Measurements from ENCODE around the gene MGLL. TPM values are rescaled to one million over a fixed set of nuclear protein-coding genes. Genes with fewer than 3 reads are reported as not detected.

Gene MGLL
- total and polyA plus RNA-seq, 2 experiments from 2014 or later, result 58.7 to 184 TPM

GRCh38 chr3:127815641-127816605, 6.4 kb downstream of the MGLL start:
- in situ Hi-C loops (cut with MboI), result no loop called here
- WGBS, 2 experiments (ENCODE audit: low coverage in 1 of 2, low lambda C conversion rate in 2 of 2, missing lambda C conversion rate in 2 of 2), result 96 to 98% methylated on average over 23 of the region's 23 CpGs
- no peak for DNase-seq
- no peaks in the 10 kb centered on the region for H3K9me3 ChIP-seq (ENCODE audit: low read depth)
- no peak overlapping the region for H3K4me3 ChIP-seq
- no peak for TF ChIP-seq EZH2 (IDR thresholded peaks at IDR 0.05; ENCODE audit: insufficient read depth, poor library complexity, severe bottlenecking)
- no peak for TF ChIP-seq EZH2phosphoT487 (IDR thresholded peaks at IDR 0.05; ENCODE audit: insufficient read depth, low read depth)
- no peak overlapping the region for H3K4me2 ChIP-seq (ENCODE audit: unreplicated experiment)
- H2AFZ ChIP-seq, result no peak overlapping the region
- peaks cover 11% of the 10 kb centered on the region for H3K36me3 ChIP-seq (ENCODE audit: low read depth)
- no peaks in the 10 kb centered on the region for H3K27me3 ChIP-seq (replicated peaks; ENCODE audit: insufficient read depth)
- H3K4me1 ChIP-seq (ENCODE audit: insufficient read depth), result peaks cover 27% of the 10 kb centered on the region
- H4K20me1 ChIP-seq (ENCODE audit: insufficient read depth), result no peaks in the 10 kb centered on the region
- no peak overlapping the region for H3K9ac ChIP-seq
- peaks cover 31% of the 10 kb centered on the region; the same call in 1 of the 2 replicates for H3F3A ChIP-seq (ENCODE audit: insufficient read depth)
- H3K27ac ChIP-seq, result 0 out of 2 replicates have a peak overlapping the region, but pooled peaks have one; percentile 70
- H3K9me2 ChIP-seq (ENCODE audit: insufficient read depth), result no peaks in the 10 kb centered on the region
- H3K79me2 ChIP-seq (ENCODE audit: insufficient read depth), result peaks cover 77% of the 10 kb centered on the region

DNA sequence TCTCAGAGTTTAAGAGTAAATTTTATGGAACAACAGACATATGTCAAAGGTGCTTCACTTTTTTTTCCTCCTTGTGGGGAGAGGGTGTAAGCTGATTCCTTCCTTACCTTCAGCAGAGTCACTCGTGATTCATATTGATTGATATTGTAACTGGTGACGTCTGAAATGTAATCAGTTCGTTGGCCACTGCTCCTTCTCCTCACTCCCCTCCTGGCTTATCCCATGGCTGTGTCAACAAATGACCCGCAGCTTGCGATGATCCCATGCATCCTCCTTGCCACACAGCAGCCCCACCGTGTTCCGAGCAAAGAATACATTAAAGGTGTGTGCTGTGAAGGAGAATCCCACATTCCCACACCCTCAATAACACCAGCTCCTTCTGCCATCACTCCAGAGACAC, 7.3 kb downstream of the MGLL start:
- peaks cover 77% of the 10 kb centered on the region for H3K79me2 ChIP-seq (ENCODE audit: insufficient read depth)
- H3K36me3 ChIP-seq (ENCODE audit: low read depth), result peaks cover 18% of the 10 kb centered on the region
- H3K9me2 ChIP-seq (ENCODE audit: insufficient read depth), result no peaks in the 10 kb centered on the region
- WGBS, 2 experiments (ENCODE audit: low coverage in 1 of 2, low lambda C conversion rate in 2 of 2, missing lambda C conversion rate in 2 of 2), result 90 to 92% methylated on average over 7 of the region's 7 CpGs
- no peak for TF ChIP-seq EZH2phosphoT487 (IDR thresholded peaks at IDR 0.05; ENCODE audit: insufficient read depth, low read depth)
- in situ Hi-C loops (cut with MboI), result no loop called here
- H3K9ac ChIP-seq, result no peak overlapping the region
- H3K9me3 ChIP-seq (ENCODE audit: low read depth), result no peaks in the 10 kb centered on the region
- H3F3A ChIP-seq (ENCODE audit: insufficient read depth), result peaks cover 22% of the 10 kb centered on the region; the same call in 1 of the 2 replicates
- DNase-seq, result no peak
- no peak overlapping the region for H3K4me3 ChIP-seq
- no peak overlapping the region for H2AFZ ChIP-seq
- no peak overlapping the region for H3K27ac ChIP-seq
- peaks cover 18% of the 10 kb centered on the region for H3K4me1 ChIP-seq (ENCODE audit: insufficient read depth)
- no peak overlapping the region for H3K4me2 ChIP-seq (ENCODE audit: unreplicated experiment)
- no peaks in the 10 kb centered on the region for H3K27me3 ChIP-seq (replicated peaks; ENCODE audit: insufficient read depth)
- no peaks in the 10 kb centered on the region for H4K20me1 ChIP-seq (ENCODE audit: insufficient read depth)

DNA sequence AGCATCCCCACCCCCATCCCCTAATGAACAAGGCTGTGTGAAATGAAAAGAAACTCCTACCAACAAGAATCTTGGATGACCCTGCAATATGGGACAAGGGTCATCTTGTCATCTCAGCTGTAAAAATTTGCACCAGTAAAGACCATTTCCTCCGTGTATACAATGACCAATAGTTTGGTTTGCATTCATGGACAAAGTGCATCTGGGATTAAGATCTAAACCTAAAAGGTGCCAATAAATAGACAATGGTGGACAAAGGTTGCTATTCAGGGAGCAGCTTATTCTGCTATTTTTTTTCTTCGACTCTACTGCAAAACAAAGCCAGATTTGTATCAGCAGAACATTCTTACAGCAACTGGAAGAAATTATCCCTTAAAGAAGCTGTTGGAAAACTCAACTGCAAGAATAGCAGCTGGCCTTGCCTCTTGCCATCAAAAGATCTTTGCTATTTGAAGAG, 8.0 kb downstream of the MGLL start:
- WGBS, 2 experiments (ENCODE audit: low coverage in 1 of 2, low lambda C conversion rate in 2 of 2, missing lambda C conversion rate in 2 of 2), result 35 to 41% methylated on average over 2 of the region's 2 CpGs
- in situ Hi-C loops (cut with MboI), result no loop called here

GRCh38 chr3:127812151-127812550, 10.2 kb downstream of the MGLL start:
- in situ Hi-C loops (cut with MboI), result no loop called here
- H4K20me1 ChIP-seq (ENCODE audit: insufficient read depth), result no peaks in the 10 kb centered on the region
- TF ChIP-seq EZH2phosphoT487 (IDR thresholded peaks at IDR 0.05; ENCODE audit: insufficient read depth, low read depth) (no peak), EZH2 (IDR thresholded peaks at IDR 0.05; ENCODE audit: insufficient read depth, poor library complexity, severe bottlenecking) (no peak)

More for the DNA sequence above, 8.0 kb downstream of the MGLL start:
- no peak overlapping the region for H3K27ac ChIP-seq
- H3K9me2 ChIP-seq (ENCODE audit: insufficient read depth), result no peaks in the 10 kb centered on the region
- H3K4me3 ChIP-seq, result no peak overlapping the region
- H3K4me1 ChIP-seq (ENCODE audit: insufficient read depth), result peaks cover 13% of the 10 kb centered on the region
- no peak for DNase-seq
- TF ChIP-seq EZH2 (IDR thresholded peaks at IDR 0.05; ENCODE audit: insufficient read depth, poor library complexity, severe bottlenecking) (no peak), EZH2phosphoT487 (IDR thresholded peaks at IDR 0.05; ENCODE audit: insufficient read depth, low read depth) (no peak)
- no peaks in the 10 kb centered on the region for H3K9me3 ChIP-seq (ENCODE audit: low read depth)
- H3K36me3 ChIP-seq (ENCODE audit: low read depth), result peaks cover 18% of the 10 kb centered on the region
- peaks cover 22% of the 10 kb centered on the region; the same call in 1 of the 2 replicates for H3F3A ChIP-seq (ENCODE audit: insufficient read depth)
- no peaks in the 10 kb centered on the region for H4K20me1 ChIP-seq (ENCODE audit: insufficient read depth)
- H3K4me2 ChIP-seq (ENCODE audit: unreplicated experiment), result no peak overlapping the region
- H3K79me2 ChIP-seq (ENCODE audit: insufficient read depth), result peaks cover 79% of the 10 kb centered on the region
- no peaks in the 10 kb centered on the region for H3K27me3 ChIP-seq (replicated peaks; ENCODE audit: insufficient read depth)
- H3K9ac ChIP-seq, result no peak overlapping the region
- H2AFZ ChIP-seq, result no peak overlapping the region

More at GRCh38 chr3:127812151-127812550, 10.2 kb downstream of the MGLL start:
- Histone ChIP-seq H3K36me3 (ENCODE audit: low read depth) (peaks cover 23% of the 10 kb centered on the region), H3K4me2 (ENCODE audit: unreplicated experiment) (no peak overlapping the region), H3K9me3 (ENCODE audit: low read depth) (no peaks in the 10 kb centered on the region), H3K9me2 (ENCODE audit: insufficient read depth) (no peaks in the 10 kb centered on the region), H3K79me2 (ENCODE audit: insufficient read depth) (peaks cover 75% of the 10 kb centered on the region), H3K27ac (no peak overlapping the region), H3F3A (ENCODE audit: insufficient read depth) (0 out of 2 replicates have a peak, but pooled peaks cover 6% of the 10 kb centered on the region), H3K27me3 (replicated peaks; ENCODE audit: insufficient read depth) (no peaks in the 10 kb centered on the region), H2AFZ (no peak overlapping the region), H3K4me1 (ENCODE audit: insufficient read depth) (peaks cover 5% of the 10 kb centered on the region), H3K4me3 (no peak overlapping the region), H3K9ac (no peak overlapping the region)
- DNase-seq, result no peak
